Measurements from ENCODE around the gene MORN5. TPM values are rescaled to one million over a fixed set of nuclear protein-coding genes. Genes with fewer than 3 reads are reported as not detected.

MORN5 gene
- total and polyA plus RNA-seq, 9 of the 15 experiments (the other 6 are each of a cell fraction or from before 2014, with no cell fraction given) = not detected

GRCh38 chr9:122212473-122213004 lies 52.8 kb downstream of the MORN5 start:
- no peaks in the 10 kb centered on the region for H3K9me1 ChIP-seq (ENCODE audit: control insufficient read depth, insufficient read depth, low read length)
- H3K4me2 ChIP-seq (ENCODE audit: insufficient read depth, low read length) = peak overlapping the region; percentile 90
- H3K36me3 ChIP-seq (ENCODE audit: control insufficient read depth, insufficient read depth, low read length) = peaks cover 27% of the 10 kb centered on the region; the same call in 1 of the 3 replicates
- ATAC-seq = no peak
- in situ Hi-C loops (cut with MboI) = no loop called here
- ChIA-PET POLR2A (interaction anchor here (0.9 to 1.7 kb wide), 2 partner anchors 9 to 13 kb away, joined by 3 to 4 read pairs; no protein-coding TSS in a partner anchor), CTCF (ENCODE audit: low intra/inter-chr PET ratio) (no interaction called here)
- H3K4me1 ChIP-seq (replicated peaks in 1 of 2; ENCODE audit: control insufficient read depth in 2 of 2, insufficient read depth in 2 of 2, low read length in 2 of 2) = peaks cover 22 to 31% of the 10 kb centered on the region in 2 experiments; a peak in 4 of 5 replicates
- peak; percentile 31 to 52 (median 37) for DNase-seq (ENCODE audit: extremely low read depth in 1 of 4, low spot score in 3 of 4)
- intact Hi-C loops (cut with micrococcal nuclease) = loop anchor here (2.0 to 5.0 kb wide), 2 partner anchors 52 to 55 kb away; partner anchors contain the start of genes MORN5, MRRF, NDUFA8 and RBM18
- no peak overlapping the region; the same call in 2 of the 3 replicates for H3K27ac ChIP-seq (ENCODE audit: extremely low read depth, low read depth, low read length)
- peak; percentile 70 for FAIRE-seq
- WGBS (ENCODE audit: insufficient coverage, low coverage, missing lambda C conversion rate) = 29% methylated on average over 6 of the region's 7 CpGs
- no peaks in the 10 kb centered on the region for H3K9me3 ChIP-seq (replicated peaks; ENCODE audit: control insufficient read depth, insufficient read depth, low read depth, low read length)
- H3K79me2 ChIP-seq (ENCODE audit: control insufficient read depth, insufficient read depth, low read length) = peaks cover 27% of the 10 kb centered on the region
- peak overlapping the region; percentile 58 for H3K4me3 ChIP-seq
- H4K20me1 ChIP-seq (replicated peaks; ENCODE audit: control insufficient read depth, insufficient read depth, low read length) = no peaks in the 10 kb centered on the region
- H3K9ac ChIP-seq (ENCODE audit: insufficient read depth in 1 of 2, low read depth in 2 of 2, low read length in 2 of 2) = peak overlapping the region; percentile 64 to 95
- no TSS peak for BruUV-seq (replicated peaks)
- no peaks in the 10 kb centered on the region for H3K27me3 ChIP-seq (ENCODE audit: control insufficient read depth in 2 of 2, insufficient read depth in 2 of 2, low read length in 2 of 2)
- peak overlapping the region; percentile 82 for H2AFZ ChIP-seq (ENCODE audit: low read depth, low read length)
- TF ChIP-seq CSDE1 (IDR thresholded peaks at IDR 0.05) = no peak
- TF ChIP-seq THRAP3 (IDR thresholded peaks at IDR 0.05; ENCODE audit: borderline replicate concordance) = no peak
- no peak for TF ChIP-seq EWSR1 (IDR thresholded peaks at IDR 0.05; ENCODE audit: borderline replicate concordance, low read depth, partially characterized antibody)
- no peak for TF ChIP-seq NFYB (IDR thresholded peaks at IDR 0.05; ENCODE audit: extremely low read depth, insufficient read length)
- no peak for TF ChIP-seq HES1 (IDR thresholded peaks at IDR 0.05; ENCODE audit: low read depth)
- no peak for TF ChIP-seq ZBTB11 (CRISPR knock-in tag; IDR thresholded peaks at IDR 0.05)
- TF ChIP-seq ETV6 (IDR thresholded peaks at IDR 0.05; ENCODE audit: borderline replicate concordance in 1 of 2, low read depth in 2 of 2, low read length in 1 of 2) = no peak
- no peak for TF ChIP-seq ETV6 (CRISPR knock-in tag; IDR thresholded peaks at IDR 0.05; ENCODE audit: borderline replicate concordance)
- no peak for TF ChIP-seq ZNF175 (CRISPR knock-in tag; IDR thresholded peaks at IDR 0.05; ENCODE audit: low read depth)
- no peak for TF ChIP-seq FOSL1 (tag; conservative IDR thresholded peaks at IDR 0.05)
- TF ChIP-seq YY1 (IDR thresholded peaks at IDR 0.05; ENCODE audit: borderline replicate concordance in 1 of 3, control insufficient read depth in 1 of 3, extremely low read depth in 1 of 3, insufficient read depth in 3 of 3, insufficient read length in 1 of 3, insufficient replicate concordance in 2 of 3, low read depth in 1 of 3, low read length in 2 of 3) = no peak
- no peak for TF ChIP-seq NCOA2 (IDR thresholded peaks at IDR 0.05; ENCODE audit: partially characterized antibody in 2 of 2)
- TF ChIP-seq ZNF263 (CRISPR knock-in tag; IDR thresholded peaks at IDR 0.05; ENCODE audit: borderline replicate concordance) = peak; percentile 72; the same call in 1 of the 2 replicates
- TF ChIP-seq PHB (CRISPR knock-in tag; IDR thresholded peaks at IDR 0.05) = no peak
- no peak for TF ChIP-seq EP400 (IDR thresholded peaks at IDR 0.05)
- TF ChIP-seq TBL1XR1 (IDR thresholded peaks at IDR 0.05; ENCODE audit: low read length in 2 of 2) = no peak
- TF ChIP-seq EGR1 (conservative IDR thresholded peaks at IDR 0.05) = no peak
- TF ChIP-seq LARP7 (IDR thresholded peaks at IDR 0.05) = no peak
- TF ChIP-seq HNRNPUL1 (IDR thresholded peaks at IDR 0.05; ENCODE audit: low read length) = no peak

Data from K562 (cell line).